Lung (tissue), 12 donors: ENCODE data around the gene SEPHS1. TPM values are rescaled to one million over a fixed set of nuclear protein-coding genes. Genes with fewer than 3 reads are reported as not detected.
A peak's percentile ranks its signal among the peaks of the same experiment; 100 is the strongest.
"Not testable (repeated sequence)": the region's sequence is repeated elsewhere in the genome, so short reads cannot be mapped to it uniquely, and the experiment has no call there.

Source experiments
- ATAC-seq: fragments of 200-7000 bp; cut with Tn5 transposase; one replicate; pipeline ENCODE4 v1.9.1; 2020; ENCODE audit warnings: moderate number of reproducible peaks; ENCODE audit not compliant: insufficient read depth, low FRiP score
- DNase-seq, 3 donors: peaks; one replicate each; pipeline ENCODE4 v3.0.0-alpha.2; 2013 to 2017
- H3K27ac ChIP-seq, 2 donors: one replicate each; pipeline ENCODE4 v1.5.1; 2013; ENCODE audit warnings: mild to moderate bottlenecking in 2 of 2, moderate library complexity in 2 of 2, control low read depth in 1 of 2, inconsistent platforms in 1 of 2, low read depth in 1 of 2, low read length in 1 of 2
- H3K27me3 ChIP-seq, 3 donors: one replicate each; pipeline ENCODE4 v1.5.1; 2013; ENCODE audit warnings: low read length in 2 of 3; ENCODE audit not compliant: control insufficient read depth in 3 of 3, insufficient read depth in 3 of 3
- H3K36me3 ChIP-seq, 4 donors: one replicate each; pipeline ENCODE4 v1.5.1; 2013; ENCODE audit warnings: low read length in 4 of 4, mild to moderate bottlenecking in 1 of 4, moderate library complexity in 1 of 4; ENCODE audit not compliant: control insufficient read depth in 4 of 4, insufficient read depth in 4 of 4
- H3K4me1 ChIP-seq, 5 donors: one replicate each; pipeline ENCODE4 v1.5.1; 2013; ENCODE audit warnings: low read length in 5 of 5, mild to moderate bottlenecking in 2 of 5, moderate library complexity in 1 of 5; ENCODE audit not compliant: control insufficient read depth in 5 of 5, insufficient read depth in 5 of 5
- H3K4me3 ChIP-seq: one replicate; pipeline ENCODE4 v1.5.1; 2013; ENCODE audit warnings: mild to moderate bottlenecking, control low read depth, moderate library complexity
- H3K9ac ChIP-seq, 2 donors: one replicate each; pipeline ENCODE4 v1.5.1; 2013; ENCODE audit warnings: low read length in 2 of 2, control low read depth in 1 of 2; ENCODE audit not compliant: insufficient read depth in 1 of 2
- H3K9me3 ChIP-seq, 4 donors: one replicate each; pipeline ENCODE4 v1.5.1; 2013; ENCODE audit warnings: low read length in 3 of 4, mild to moderate bottlenecking in 1 of 4, moderate library complexity in 1 of 4; ENCODE audit not compliant: control insufficient read depth in 4 of 4, insufficient read depth in 3 of 4
- WGBS, 2 donors: extraction: QIAGEN DNeasy Blood & Tissue Kit; methylation state at CpG; one replicate each; pipeline ENCODE4 v1.1.7; 2013; 5-methylcytosine and 5-hydroxymethylcytosine counted together
- polyA plus RNA-seq, 2 donors: library from polyadenylated mRNA; stranded (reverse); fragments of 200-250 nt; gene quantifications; one replicate each; pipeline ENCODE4 v1.2.1, GENCODE V29; 2013
- total RNA-seq, 2 donors: library from RNA; depleted of rRNA in 1 of 2; stranded (reverse); fragments of >200 nt in 1 of 2; gene quantifications; one replicate each; pipeline ENCODE4 v1.2.1, GENCODE V29; 2014 to 2021
- TF ChIP-seq, protein P1 (sequence below): IDR thresholded peaks from 2 replicates; pipeline ENCODE4 v1.5.1; 2012; ENCODE audit warnings: mild to moderate bottlenecking; ENCODE audit errors: control extremely low read depth, extremely low read depth
- donor health status: control.
- donor health status: control.
- donor health status: Bipolar disorder and iron deficiency.
- donor health status: healthy.
- donor health status: DM: yes; HTN: yes; CAD: no.

The SEPHS1 gene
- total and polyA plus RNA-seq, 4 donors: 19.5 to 47.3 (median 35.4) TPM

GRCh38 chr10:13383399-13383761, 35.3 kb upstream of the SEPHS1 start:
- H3K4me1 ChIP-seq: peaks cover 0 to 5% (median 0%) of the 10 kb centered on the region in 5 donors
- H3K9ac ChIP-seq: peak overlapping the region in 1 of 2 donors; percentile 19
- WGBS, 2 donors: 12 to 15% methylated on average over 18 of the region's 18 CpGs
- peaks cover 0 to 18% (median 11%) of the 10 kb centered on the region in 3 donors for H3K27me3 ChIP-seq
- TF ChIP-seq, protein P1, sequence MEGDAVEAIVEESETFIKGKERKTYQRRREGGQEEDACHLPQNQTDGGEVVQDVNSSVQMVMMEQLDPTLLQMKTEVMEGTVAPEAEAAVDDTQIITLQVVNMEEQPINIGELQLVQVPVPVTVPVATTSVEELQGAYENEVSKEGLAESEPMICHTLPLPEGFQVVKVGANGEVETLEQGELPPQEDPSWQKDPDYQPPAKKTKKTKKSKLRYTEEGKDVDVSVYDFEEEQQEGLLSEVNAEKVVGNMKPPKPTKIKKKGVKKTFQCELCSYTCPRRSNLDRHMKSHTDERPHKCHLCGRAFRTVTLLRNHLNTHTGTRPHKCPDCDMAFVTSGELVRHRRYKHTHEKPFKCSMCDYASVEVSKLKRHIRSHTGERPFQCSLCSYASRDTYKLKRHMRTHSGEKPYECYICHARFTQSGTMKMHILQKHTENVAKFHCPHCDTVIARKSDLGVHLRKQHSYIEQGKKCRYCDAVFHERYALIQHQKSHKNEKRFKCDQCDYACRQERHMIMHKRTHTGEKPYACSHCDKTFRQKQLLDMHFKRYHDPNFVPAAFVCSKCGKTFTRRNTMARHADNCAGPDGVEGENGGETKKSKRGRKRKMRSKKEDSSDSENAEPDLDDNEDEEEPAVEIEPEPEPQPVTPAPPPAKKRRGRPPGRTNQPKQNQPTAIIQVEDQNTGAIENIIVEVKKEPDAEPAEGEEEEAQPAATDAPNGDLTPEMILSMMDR: no peak
- no peak overlapping the region for H3K4me3 ChIP-seq
- ATAC-seq (peak; percentile 82), DNase-seq (peak; percentile 4 to 35 (median 20))
- H3K27ac ChIP-seq: peak overlapping the region in 1 of 2 donors; percentile 68
- peaks cover 0 to 2% (median 0%) of the 10 kb centered on the region in 4 donors for H3K9me3 ChIP-seq
- H3K36me3 ChIP-seq: no peaks in the 10 kb centered on the region

- no peaks in the 10 kb centered on the region for H3K36me3 ChIP-seq
- TF ChIP-seq, protein P1: no peak
- H3K27ac ChIP-seq: peak overlapping the region in 1 of 2 donors; percentile 68
- peaks cover 0 to 2% (median 0%) of the 10 kb centered on the region in 4 donors for H3K9me3 ChIP-seq
- peak in 2 of 3 donors; percentile 14 for DNase-seq
- H3K9ac ChIP-seq: peak overlapping the region in 1 of 2 donors; percentile 19
- H3K27me3 ChIP-seq: peaks cover 0 to 16% (median 11%) of the 10 kb centered on the region in 3 donors
- peak; percentile 50 for ATAC-seq
- H3K4me3 ChIP-seq: no peak overlapping the region
- H3K4me1 ChIP-seq: peaks cover 0 to 5% (median 0%) of the 10 kb centered on the region in 5 donors
- 9% methylated on average over 23 of the region's 23 CpGs for WGBS, 2 donors
These were observed 34.8 kb upstream of the SEPHS1 start for GRCh38 chr10:13382703-13383398.

DNA sequence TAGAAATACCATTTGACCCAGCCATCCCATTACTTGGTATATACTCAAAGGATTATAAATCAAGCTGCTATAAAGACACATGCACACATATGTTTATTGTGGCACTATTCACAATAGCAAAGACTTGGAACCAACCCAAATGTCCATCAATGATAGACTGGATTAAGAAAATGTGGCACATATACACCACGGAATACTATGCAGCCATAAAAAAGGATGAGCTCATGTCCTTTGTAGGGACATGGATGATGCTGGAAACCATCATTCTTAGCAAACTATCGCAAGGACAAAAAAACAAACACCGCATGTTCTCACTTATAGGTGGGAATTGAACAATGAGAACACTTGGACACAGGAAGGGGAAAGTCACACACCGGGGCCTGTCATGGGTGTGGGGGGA, 31.0 kb upstream of the SEPHS1 start:
- DNase-seq, H3K4me3 ChIP-seq, H3K9ac ChIP-seq, H3K4me1 ChIP-seq, H3K9me3 ChIP-seq, H3K27ac ChIP-seq, ATAC-seq, H3K36me3 ChIP-seq: not testable (repeated sequence)
- 95% methylated on average over 3 to 4 of the region's 4 CpGs for WGBS, 2 donors
- peaks cover 0 to 16% (median 11%) of the 10 kb centered on the region in 3 donors for H3K27me3 ChIP-seq

DNA sequence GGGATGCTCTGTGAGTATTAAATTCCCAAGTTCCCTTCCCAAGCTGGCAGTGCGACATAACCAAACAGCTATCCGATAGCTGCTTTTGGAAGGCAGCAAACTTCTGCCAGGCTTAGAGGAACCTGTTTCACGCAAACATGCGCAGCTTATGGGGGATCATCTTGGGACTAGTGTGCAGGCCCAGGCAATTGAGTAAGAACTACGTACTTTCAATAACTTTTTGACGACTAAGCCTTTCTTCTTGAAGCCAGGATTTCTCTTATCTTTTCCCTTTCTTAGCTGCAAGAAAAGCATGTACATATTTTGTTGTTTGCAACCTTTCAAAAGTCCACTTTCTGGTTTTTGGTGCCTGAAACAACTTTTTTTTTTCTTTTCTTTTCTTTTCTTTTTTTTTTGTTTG, 28.7 kb upstream of the SEPHS1 start:
- Histone ChIP-seq H3K27ac (no peak overlapping the region), H3K4me3 (no peak overlapping the region), H3K9ac (no peak overlapping the region), H3K9me3 (peaks cover 0 to 2% (median 0%) of the 10 kb centered on the region in 4 donors), H3K4me1 (no peaks in the 10 kb centered on the region), H3K27me3 (peaks cover 0 to 7% (median 2%) of the 10 kb centered on the region in 3 donors), H3K36me3 (no peaks in the 10 kb centered on the region)
- DNase-seq: no peak
- TF ChIP-seq, protein P1: no peak
- WGBS, 2 donors: 78 to 87% methylated on average over 6 of the region's 6 CpGs
- ATAC-seq: no peak
